Vagina (tissue), 2 donors: ENCODE data around the gene TTC17. TPM values are rescaled to one million over a fixed set of nuclear protein-coding genes. Genes with fewer than 3 reads are reported as not detected.

Experiments used
- DNase-seq, 2 donors: peaks; one replicate each; pipeline ENCODE4 v3.0.0-alpha.2; 2017; ENCODE audit errors: extremely low spot score in 2 of 2
- H3K27ac ChIP-seq: fragments of 200-600 bp; sonication (generic); one replicate; pipeline ENCODE4 v1.5.1; 2019
- H3K27me3 ChIP-seq: fragments of 200-600 bp; sonication (generic); one replicate; pipeline ENCODE4 v1.5.1; 2019
- H3K36me3 ChIP-seq, 2 donors: fragments of 200-600 bp; sonication (generic); one replicate each; pipeline ENCODE4 v1.5.1; 2017 to 2019
- H3K4me1 ChIP-seq: fragments of 200-600 bp; sonication (generic); one replicate; pipeline ENCODE4 v1.5.1; 2019
- H3K4me3 ChIP-seq, 2 donors: fragments of 200-600 bp; sonication (generic); 1 replicate in 1 of 2; 2 replicates in 1 of 2; pipeline ENCODE4 v1.5.1; 2016 to 2019
- H3K9me3 ChIP-seq: fragments of 200-600 bp; sonication (generic); one replicate; pipeline ENCODE4 v1.5.1; 2019
- POLR2A ChIP-seq, 2 donors: fragments of 450-650 bp; IDR thresholded peaks; one replicate each; pipeline ENCODE4 v1.6.1; 2017; ENCODE audit warnings: antibody characterized with exemption in 2 of 2, mild to moderate bottlenecking in 2 of 2, moderate library complexity in 2 of 2
- POLR2AphosphoS5 ChIP-seq, 2 donors: sonication (generic); formaldehyde crosslinking; IDR thresholded peaks; one replicate each; pipeline ENCODE4 v1.9.0; 2017; ENCODE audit warnings: antibody characterized with exemption in 2 of 2, mild to moderate bottlenecking in 2 of 2, low read depth in 1 of 2; ENCODE audit not compliant: insufficient read depth in 1 of 2
- intact Hi-C: fragments of 100-400 bp; cut with DNase I; formaldehyde crosslinking; loops from one replicate; pipeline ENCODE4 v1.15.1; 2023
- total RNA-seq: library from RNA; depleted of rRNA; stranded (reverse); fragments of >200 nt; gene quantifications from one replicate; pipeline ENCODE4 v1.2.3, GENCODE V29; 2016
- TF ChIP-seq, protein P1 (sequence below), 3 experiments: fragments of 450-650 bp in 2 of 3; fragments of 200-600 bp in 1 of 3; sonication (generic) in 1 of 3; IDR thresholded peaks; one replicate each; pipeline ENCODE4 v1.5.1; 2017 to 2019; ENCODE audit warnings: antibody characterized with exemption in 3 of 3, mild to moderate bottlenecking in 2 of 3, moderate library complexity in 2 of 3

TTC17 gene
- total RNA-seq, 1 donor from 2014 or later = 89.9 TPM

DNA sequence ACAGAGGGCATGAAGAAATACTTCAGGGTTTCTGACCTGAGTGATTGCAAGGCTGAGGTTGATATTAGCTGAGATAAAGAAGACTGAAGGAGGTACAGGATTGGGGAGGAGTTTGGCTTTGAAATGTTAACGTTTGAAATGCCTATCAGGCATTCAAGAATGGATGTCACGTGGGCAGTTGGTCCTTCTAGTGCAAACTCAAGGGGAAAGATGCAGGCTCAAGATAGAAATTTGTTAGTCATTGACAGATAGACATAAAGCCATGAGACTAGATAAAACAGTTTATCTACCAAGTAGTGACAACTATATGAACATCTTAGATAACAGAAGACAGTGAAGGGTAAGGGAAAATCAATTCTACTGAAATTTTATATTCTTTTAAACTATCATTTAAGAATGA lies 23.1 kb downstream of the TTC17 start:
- H3K9me3 ChIP-seq = no peaks in the 10 kb centered on the region
- no peaks in the 10 kb centered on the region for H3K36me3 ChIP-seq
- no peak overlapping the region for H3K27ac ChIP-seq
- no peak overlapping the region for H3K4me3 ChIP-seq
- peaks cover 17% of the 10 kb centered on the region for H3K4me1 ChIP-seq
- intact Hi-C loops = no loop called here
- no peaks in the 10 kb centered on the region for H3K27me3 ChIP-seq
- no peak for DNase-seq
- TF ChIP-seq POLR2A (IDR thresholded peaks at IDR 0.05) (no peak), POLR2AphosphoS5 (IDR thresholded peaks at IDR 0.05; ENCODE audit: insufficient read depth in 1 of 2, low read depth in 1 of 2) (no peak)
- TF ChIP-seq, protein P1, sequence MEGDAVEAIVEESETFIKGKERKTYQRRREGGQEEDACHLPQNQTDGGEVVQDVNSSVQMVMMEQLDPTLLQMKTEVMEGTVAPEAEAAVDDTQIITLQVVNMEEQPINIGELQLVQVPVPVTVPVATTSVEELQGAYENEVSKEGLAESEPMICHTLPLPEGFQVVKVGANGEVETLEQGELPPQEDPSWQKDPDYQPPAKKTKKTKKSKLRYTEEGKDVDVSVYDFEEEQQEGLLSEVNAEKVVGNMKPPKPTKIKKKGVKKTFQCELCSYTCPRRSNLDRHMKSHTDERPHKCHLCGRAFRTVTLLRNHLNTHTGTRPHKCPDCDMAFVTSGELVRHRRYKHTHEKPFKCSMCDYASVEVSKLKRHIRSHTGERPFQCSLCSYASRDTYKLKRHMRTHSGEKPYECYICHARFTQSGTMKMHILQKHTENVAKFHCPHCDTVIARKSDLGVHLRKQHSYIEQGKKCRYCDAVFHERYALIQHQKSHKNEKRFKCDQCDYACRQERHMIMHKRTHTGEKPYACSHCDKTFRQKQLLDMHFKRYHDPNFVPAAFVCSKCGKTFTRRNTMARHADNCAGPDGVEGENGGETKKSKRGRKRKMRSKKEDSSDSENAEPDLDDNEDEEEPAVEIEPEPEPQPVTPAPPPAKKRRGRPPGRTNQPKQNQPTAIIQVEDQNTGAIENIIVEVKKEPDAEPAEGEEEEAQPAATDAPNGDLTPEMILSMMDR (IDR thresholded peaks at IDR 0.05) = no peak

- TF ChIP-seq POLR2A (IDR thresholded peaks at IDR 0.05) (no peak), POLR2AphosphoS5 (IDR thresholded peaks at IDR 0.05; ENCODE audit: insufficient read depth in 1 of 2, low read depth in 1 of 2) (no peak)
- TF ChIP-seq, protein P1 (IDR thresholded peaks at IDR 0.05) = no peak
- intact Hi-C loops = no loop called here
- no peaks in the 10 kb centered on the region for H3K36me3 ChIP-seq
These were observed 23.9 kb downstream of the TTC17 start for GRCh38 chr11:43382614-43383013.

DNA sequence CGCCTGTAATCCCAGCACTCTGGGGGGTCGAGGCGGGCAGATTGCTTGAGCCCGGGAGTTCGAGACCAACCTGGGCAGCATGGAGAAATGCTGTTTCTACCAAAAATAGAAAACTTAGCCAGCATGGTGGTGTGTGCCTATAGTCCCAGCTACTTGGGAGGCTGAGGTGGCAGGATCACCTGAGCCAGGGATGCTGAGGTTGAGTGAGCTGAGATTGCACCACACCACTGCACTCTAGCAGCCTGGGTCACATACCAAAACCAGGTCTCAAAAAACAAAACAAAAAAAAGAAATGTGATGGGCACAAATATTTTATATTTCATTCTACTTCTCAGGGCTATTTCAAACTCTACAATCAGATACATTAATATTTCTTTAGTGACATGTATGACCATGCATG lies 25.7 kb downstream of the TTC17 start:
- no peaks in the 10 kb centered on the region for H3K27me3 ChIP-seq
- H3K27ac ChIP-seq = no peak overlapping the region
- no peak overlapping the region for H3K4me3 ChIP-seq
- TF ChIP-seq, protein P1 (IDR thresholded peaks at IDR 0.05) = no peak
- no peak for TF ChIP-seq POLR2AphosphoS5 (IDR thresholded peaks at IDR 0.05; ENCODE audit: insufficient read depth in 1 of 2, low read depth in 1 of 2)
- TF ChIP-seq POLR2A (IDR thresholded peaks at IDR 0.05) = no peak
- no peaks in the 10 kb centered on the region for H3K36me3 ChIP-seq
- H3K9me3 ChIP-seq = no peaks in the 10 kb centered on the region
- intact Hi-C loops = no loop called here
- H3K4me1 ChIP-seq = no peaks in the 10 kb centered on the region
- DNase-seq = no peak

More at GRCh38 chr11:43382614-43383013, 23.9 kb downstream of the TTC17 start:
- Histone ChIP-seq H3K4me3 (no peak overlapping the region), H3K27ac (no peak overlapping the region), H3K27me3 (no peaks in the 10 kb centered on the region), H3K9me3 (no peaks in the 10 kb centered on the region), H3K4me1 (peaks cover 10% of the 10 kb centered on the region)
- no peak for DNase-seq

DNA sequence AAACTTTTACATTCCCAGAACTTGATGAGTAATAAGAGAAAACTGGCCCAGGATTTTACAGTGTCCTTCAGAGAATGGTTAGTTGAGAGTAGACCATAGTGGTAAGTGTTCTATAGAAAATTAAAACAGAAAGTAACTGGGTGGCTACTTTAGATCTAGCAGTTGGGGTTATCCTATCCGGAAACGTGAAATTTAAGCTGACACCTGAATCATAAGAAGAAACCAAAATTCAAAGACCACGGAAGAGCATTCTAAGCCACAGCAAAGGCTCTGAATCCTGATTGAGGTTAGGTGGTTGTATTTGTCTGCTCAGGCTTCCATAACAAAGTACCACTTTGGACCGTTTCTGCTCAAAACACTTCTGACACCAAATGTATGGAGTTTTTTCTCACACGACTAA lies 34.0 kb downstream of the TTC17 start:
- H3K9me3 ChIP-seq = no peaks in the 10 kb centered on the region
- H3K27ac ChIP-seq = no peak overlapping the region
- H3K4me1 ChIP-seq = no peaks in the 10 kb centered on the region
- no peaks in the 10 kb centered on the region for H3K27me3 ChIP-seq
- H3K4me3 ChIP-seq = no peak overlapping the region
- TF ChIP-seq POLR2AphosphoS5 (IDR thresholded peaks at IDR 0.05; ENCODE audit: insufficient read depth in 1 of 2, low read depth in 1 of 2) (no peak), POLR2A (IDR thresholded peaks at IDR 0.05) (no peak)
- TF ChIP-seq, protein P1 (IDR thresholded peaks at IDR 0.05) = no peak
- intact Hi-C loops = loop anchor here (5.0 kb wide), 1 partner anchor 70 kb away; no protein-coding TSS in a partner anchor
- DNase-seq = no peak
- peaks cover 0 to 43% of the 10 kb centered on the region in 2 donors for H3K36me3 ChIP-seq

DNA sequence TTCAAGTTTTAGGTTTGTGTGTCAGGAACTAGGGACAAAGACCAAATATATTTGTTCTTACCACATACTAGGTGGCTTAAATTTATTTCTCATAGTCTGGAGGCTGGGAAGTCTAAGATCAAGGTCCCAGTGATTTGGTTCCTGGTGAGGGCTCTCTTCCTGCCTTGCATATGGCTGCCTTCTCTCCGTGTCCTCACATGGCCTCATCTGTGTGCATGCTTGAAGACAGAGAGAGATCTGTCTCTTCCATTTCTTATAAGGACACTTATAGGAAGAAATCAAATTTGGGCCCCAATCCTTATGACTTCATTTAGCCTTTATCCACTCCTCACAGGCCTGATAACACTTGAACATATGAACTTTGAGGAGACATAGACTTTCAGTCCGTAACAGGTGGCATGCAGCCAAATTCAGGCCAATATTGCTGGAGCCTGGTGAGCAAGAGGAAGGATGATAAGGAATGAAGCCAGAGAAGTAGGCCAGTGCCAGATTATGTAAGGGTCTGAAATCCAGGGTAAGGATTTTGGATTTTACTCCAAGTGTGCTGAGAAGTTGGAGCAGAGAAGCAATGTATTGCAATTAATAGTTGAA lies 35.1 kb downstream of the TTC17 start:
- Histone ChIP-seq H3K4me3 (no peak overlapping the region), H3K36me3 (peaks cover 0 to 55% of the 10 kb centered on the region in 2 donors), H3K27me3 (no peaks in the 10 kb centered on the region), H3K4me1 (no peaks in the 10 kb centered on the region), H3K27ac (no peak overlapping the region), H3K9me3 (no peaks in the 10 kb centered on the region)
- intact Hi-C loops = loop anchor here (5.0 kb wide), 1 partner anchor 68 kb away; no protein-coding TSS in a partner anchor
- TF ChIP-seq POLR2AphosphoS5 (IDR thresholded peaks at IDR 0.05; ENCODE audit: insufficient read depth in 1 of 2, low read depth in 1 of 2) = no peak
- no peak for DNase-seq
